Liver (tissue), 3 donors: ENCODE measurements around the gene ATXN1.

ENCODE experiments used
- CTCF ChIP-seq: fragments of 150-350 bp; IDR thresholded peaks from 2 replicates; pipeline ENCODE4 v1.5.1; 2017; ENCODE audit warnings: improper control_type of control experiment, low read depth, low read length; ENCODE audit not compliant: missing input control
- EGR1 ChIP-seq, 2 donors: IDR thresholded peaks; 2 replicates each; pipeline ENCODE4 v1.6.1; 2016 to 2018; ENCODE audit warnings: antibody characterized with exemption in 2 of 2, low read depth in 2 of 2
- FOXA1 ChIP-seq: IDR thresholded peaks from 2 replicates; pipeline ENCODE4 v1.6.1; 2016; ENCODE audit warnings: antibody characterized with exemption
- GABPA ChIP-seq, 2 donors: IDR thresholded peaks in 1 of 2; conservative IDR thresholded peaks in 1 of 2; 2 replicates each; pipeline ENCODE4 v1.6.1; 2016; ENCODE audit warnings: antibody characterized with exemption in 2 of 2, mild to moderate bottlenecking in 1 of 2, moderate library complexity in 1 of 2
- JUND ChIP-seq, 2 donors: IDR thresholded peaks; 2 replicates each; pipeline ENCODE4 v1.6.1; 2016; ENCODE audit warnings: antibody characterized with exemption in 2 of 2
- MAX ChIP-seq: IDR thresholded peaks from 2 replicates; pipeline ENCODE4 v1.6.1; 2016; ENCODE audit warnings: antibody characterized with exemption
- NR2F2 ChIP-seq: IDR thresholded peaks from 2 replicates; pipeline ENCODE4 v1.6.1; 2016; ENCODE audit warnings: antibody characterized with exemption
- RAD21 ChIP-seq, 2 donors: IDR thresholded peaks; 2 replicates each; pipeline ENCODE4 v1.6.1; 2016; ENCODE audit warnings: antibody characterized with exemption in 2 of 2, mild to moderate bottlenecking in 2 of 2
- REST ChIP-seq: IDR thresholded peaks from 2 replicates; pipeline ENCODE4 v1.6.1; 2016; ENCODE audit warnings: antibody characterized with exemption, mild to moderate bottlenecking
- RXRA ChIP-seq, 2 donors: IDR thresholded peaks; 2 replicates each; pipeline ENCODE4 v1.6.1; 2017 to 2018; ENCODE audit warnings: antibody characterized with exemption in 2 of 2, mild to moderate bottlenecking in 1 of 2
- SP1 ChIP-seq: IDR thresholded peaks from 2 replicates; pipeline ENCODE4 v1.6.1; 2018; ENCODE audit warnings: antibody characterized with exemption, mild to moderate bottlenecking
- TAF1 ChIP-seq: conservative IDR thresholded peaks from 2 replicates; pipeline ENCODE4 v1.6.1; 2016; ENCODE audit warnings: antibody characterized with exemption, mild to moderate bottlenecking
- YY1 ChIP-seq: IDR thresholded peaks from 2 replicates; pipeline ENCODE4 v1.6.1; 2016; ENCODE audit warnings: antibody characterized with exemption, mild to moderate bottlenecking
- ZBTB33 ChIP-seq: IDR thresholded peaks from 2 replicates; pipeline ENCODE4 v1.6.1; 2016; ENCODE audit warnings: antibody characterized with exemption
- donor health status: healthy.
- donor health status: healthy.

- no peak for TF ChIP-seq CTCF
- TF ChIP-seq TAF1, result no peak
- TF ChIP-seq SP1, result no peak
- no peak for TF ChIP-seq FOXA1
- no peak for TF ChIP-seq EGR1 (IDR thresholded peaks at IDR 0.05; ENCODE audit: low read depth in 2 of 2)
- TF ChIP-seq YY1, result no peak
- TF ChIP-seq MAX, result no peak
- TF ChIP-seq REST, result no peak
- TF ChIP-seq RXRA (IDR thresholded peaks at IDR 0.05), result no peak
- TF ChIP-seq RAD21 (IDR thresholded peaks at IDR 0.05), result no peak
- TF ChIP-seq NR2F2, result no peak
- TF ChIP-seq ZBTB33, result no peak
- no peak for TF ChIP-seq JUND (IDR thresholded peaks at IDR 0.05)
- TF ChIP-seq GABPA (IDR thresholded peaks at IDR 0.05 in 1 of 2, conservative IDR thresholded peaks at IDR 0.05 in 1 of 2), result no peak
Measured at GRCh38 chr6:16334671-16335070, 426.6 kb downstream of the ATXN1 start.
